ENCODE measurements around the gene LONRF2. TPM values are rescaled to one million over a fixed set of nuclear protein-coding genes. Genes with fewer than 3 reads are reported as not detected.

Gene LONRF2
- total RNA-seq, 4 donors from 2014 or later = 1.3 to 2.5 (median 2.0) TPM

GRCh38 chr2:100309973-100310719 lies 12.2 kb downstream of the LONRF2 start:
- Histone ChIP-seq H3K27me3 (no peaks in the 10 kb centered on the region), H3K4me3 (no peak overlapping the region), H3K27ac (no peak overlapping the region), H3K36me3 (no peaks in the 10 kb centered on the region), H3K9me3 (no peaks in the 10 kb centered on the region), H3K4me1 (no peaks in the 10 kb centered on the region)
- no peak for DNase-seq (ENCODE audit: low spot score in 2 of 2)
- WGBS = 76% methylated on average over 4 of the region's 4 CpGs
- TF ChIP-seq CTCF (IDR thresholded peaks at IDR 0.05) = no peak
- no peak for TF ChIP-seq POLR2A (IDR thresholded peaks at IDR 0.05)
- TF ChIP-seq POLR2AphosphoS5 (IDR thresholded peaks at IDR 0.05) = no peak
- TF ChIP-seq EP300 (IDR thresholded peaks at IDR 0.05) = no peak

- Histone ChIP-seq H3K27me3 (no peaks in the 10 kb centered on the region), H3K36me3 (no peaks in the 10 kb centered on the region), H3K4me1 (no peaks in the 10 kb centered on the region), H3K27ac (no peak overlapping the region), H3K4me3 (no peak overlapping the region), H3K9me3 (no peaks in the 10 kb centered on the region)
- 83% methylated on average over 3 of the region's 3 CpGs for WGBS
- TF ChIP-seq POLR2AphosphoS5 (IDR thresholded peaks at IDR 0.05) = no peak
- no peak for TF ChIP-seq CTCF (IDR thresholded peaks at IDR 0.05)
- DNase-seq (ENCODE audit: low spot score in 2 of 2) = no peak
These were observed 13.0 kb downstream of the LONRF2 start for GRCh38 chr2:100309311-100309710.

- Histone ChIP-seq H3K4me3 (no peak overlapping the region), H3K27me3 (no peaks in the 10 kb centered on the region), H3K27ac (no peak overlapping the region), H3K36me3 (no peaks in the 10 kb centered on the region), H3K4me1 (no peaks in the 10 kb centered on the region), H3K9me3 (no peaks in the 10 kb centered on the region)
- WGBS = 97% methylated on average over 1 of the region's 1 CpG
- no peak for DNase-seq (ENCODE audit: low spot score in 2 of 2)
- no peak for TF ChIP-seq POLR2AphosphoS5 (IDR thresholded peaks at IDR 0.05)
- no peak for TF ChIP-seq CTCF (IDR thresholded peaks at IDR 0.05)
- no peak for TF ChIP-seq EP300 (IDR thresholded peaks at IDR 0.05)
- no peak for TF ChIP-seq POLR2A (IDR thresholded peaks at IDR 0.05)
These were observed 18.6 kb downstream of the LONRF2 start for GRCh38 chr2:100303744-100304143.

GRCh38 chr2:100302585-100302892 lies 19.8 kb downstream of the LONRF2 start:
- no peaks in the 10 kb centered on the region for H3K4me1 ChIP-seq
- no peak for TF ChIP-seq EP300 (IDR thresholded peaks at IDR 0.05)
- TF ChIP-seq CTCF (IDR thresholded peaks at IDR 0.05) = no peak
- no peak for TF ChIP-seq POLR2AphosphoS5 (IDR thresholded peaks at IDR 0.05)
- TF ChIP-seq POLR2A (IDR thresholded peaks at IDR 0.05) = no peak
- H3K4me3 ChIP-seq = no peak overlapping the region
- 92% methylated on average over 3 of the region's 3 CpGs for WGBS
- no peaks in the 10 kb centered on the region for H3K27me3 ChIP-seq
- no peak overlapping the region for H3K27ac ChIP-seq
- H3K36me3 ChIP-seq = no peaks in the 10 kb centered on the region
- no peak for DNase-seq (ENCODE audit: low spot score in 2 of 2)
- H3K9me3 ChIP-seq = no peaks in the 10 kb centered on the region

GRCh38 chr2:100301881-100302584 lies 20.3 kb downstream of the LONRF2 start:
- no peak for DNase-seq (ENCODE audit: low spot score in 2 of 2)
- TF ChIP-seq POLR2A (IDR thresholded peaks at IDR 0.05) (no peak), CTCF (IDR thresholded peaks at IDR 0.05) (no peak), POLR2AphosphoS5 (IDR thresholded peaks at IDR 0.05) (no peak), EP300 (IDR thresholded peaks at IDR 0.05) (no peak)
- Histone ChIP-seq H3K4me1 (no peaks in the 10 kb centered on the region), H3K27me3 (no peaks in the 10 kb centered on the region), H3K4me3 (no peak overlapping the region), H3K27ac (no peak overlapping the region), H3K36me3 (no peaks in the 10 kb centered on the region), H3K9me3 (no peaks in the 10 kb centered on the region)
- WGBS = 80% methylated on average over 7 of the region's 7 CpGs
